Stomach smooth muscle (tissue), 2 donors: ENCODE results near the gene MPST.
A peak's percentile ranks its signal among the peaks of the same experiment; 100 is the strongest.

Source experiments
- H3K27ac ChIP-seq: one replicate; pipeline ENCODE4 v1.7.0; 2013; ENCODE audit warnings: mild to moderate bottlenecking, low read length, inconsistent platforms
- H3K27me3 ChIP-seq, 2 donors: one replicate each; pipeline ENCODE4 v1.7.0; 2013; ENCODE audit warnings: low read length in 2 of 2; ENCODE audit not compliant: insufficient read depth in 2 of 2, control insufficient read depth in 1 of 2
- H3K36me3 ChIP-seq, 2 donors: one replicate each; pipeline ENCODE4 v1.7.0; 2013; ENCODE audit warnings: low read length in 2 of 2; ENCODE audit not compliant: control insufficient read depth in 2 of 2, insufficient read depth in 2 of 2
- H3K4me1 ChIP-seq: one replicate; pipeline ENCODE4 v1.7.0; 2013; ENCODE audit warnings: low read length; ENCODE audit not compliant: control insufficient read depth, insufficient read depth
- H3K4me3 ChIP-seq, 2 donors: one replicate each; pipeline ENCODE4 v1.7.0; 2013; ENCODE audit warnings: low read length in 2 of 2
- H3K9ac ChIP-seq, 2 donors: one replicate each; pipeline ENCODE4 v1.7.0; 2013; ENCODE audit warnings: low read length in 2 of 2, mild to moderate bottlenecking in 1 of 2
- H3K9me3 ChIP-seq, 2 donors: one replicate each; pipeline ENCODE4 v1.7.0; 2013; ENCODE audit warnings: low read length in 2 of 2; ENCODE audit not compliant: control insufficient read depth in 2 of 2
- donor health status: healthy.
- donor health status: Pancreatic carcinoma.

Gene MPST

GRCh38 chr22:37049224-37049623, 29.7 kb downstream of the MPST start:
- no peak overlapping the region for H3K9ac ChIP-seq
- no peak overlapping the region for H3K4me3 ChIP-seq
- no peak overlapping the region for H3K27ac ChIP-seq
- peaks cover 0 to 2% of the 10 kb centered on the region in 2 donors for H3K36me3 ChIP-seq
- H3K4me1 ChIP-seq: peaks cover 9% of the 10 kb centered on the region
- no peaks in the 10 kb centered on the region for H3K27me3 ChIP-seq
- no peaks in the 10 kb centered on the region for H3K9me3 ChIP-seq

GRCh38 chr22:37050913-37051312, 31.4 kb downstream of the MPST start:
- no peak overlapping the region for H3K4me3 ChIP-seq
- H3K9ac ChIP-seq: no peak overlapping the region
- H3K36me3 ChIP-seq: peaks cover 7% of the 10 kb centered on the region in 2 donors
- no peaks in the 10 kb centered on the region for H3K9me3 ChIP-seq
- H3K4me1 ChIP-seq: peaks cover 9% of the 10 kb centered on the region
- H3K27ac ChIP-seq: no peak overlapping the region
- H3K27me3 ChIP-seq: no peaks in the 10 kb centered on the region

- Histone ChIP-seq H3K27ac (no peak within 1 kb of the TSS), H3K9ac (peak within 1 kb of the TSS; percentile 58 to 64), H3K4me3 (peak within 1 kb of the TSS; percentile 65 to 79)
These were observed 32.1 kb downstream of the MPST start, which contains the start of gene KCTD17 for GRCh38 chr22:37051391-37052385. Gene KCTD17, plus strand, starts transcription at chr22:37051742. Its CDS starts 19 bp downstream, at chr22:37051761.

GRCh38 chr22:37052386-37053309, 33.1 kb downstream of the MPST start:
- Histone ChIP-seq H3K27me3 (no peaks in the 10 kb centered on the region), H3K36me3 (peaks cover 19 to 21% of the 10 kb centered on the region in 2 donors), H3K9ac (peak overlapping the region; percentile 58 to 64), H3K9me3 (no peaks in the 10 kb centered on the region), H3K4me3 (peak overlapping the region; percentile 65 to 79), H3K27ac (no peak overlapping the region), H3K4me1 (peaks cover 9% of the 10 kb centered on the region)

More at GRCh38 chr22:37051391-37052385, 32.1 kb downstream of the MPST start, which contains the start of gene KCTD17:
- Histone ChIP-seq H3K36me3 (peaks cover 11 to 15% of the 10 kb centered on the region in 2 donors), H3K9me3 (no peaks in the 10 kb centered on the region), H3K27me3 (no peaks in the 10 kb centered on the region), H3K4me1 (peaks cover 9% of the 10 kb centered on the region)

GRCh38 chr22:37053310-37054055, 33.9 kb downstream of the MPST start:
- H3K27me3 ChIP-seq: no peaks in the 10 kb centered on the region
- peaks cover 20 to 24% of the 10 kb centered on the region in 2 donors for H3K36me3 ChIP-seq
- peaks cover 9% of the 10 kb centered on the region for H3K4me1 ChIP-seq
- no peaks in the 10 kb centered on the region for H3K9me3 ChIP-seq
- H3K9ac ChIP-seq: no peak overlapping the region
- H3K27ac ChIP-seq: no peak overlapping the region
- H3K4me3 ChIP-seq: no peak overlapping the region

- Histone ChIP-seq H3K27ac (no peak overlapping the region), H3K27me3 (no peaks in the 10 kb centered on the region), H3K9me3 (no peaks in the 10 kb centered on the region), H3K4me1 (peaks cover 9% of the 10 kb centered on the region), H3K9ac (no peak overlapping the region), H3K36me3 (peaks cover 20 to 24% of the 10 kb centered on the region in 2 donors), H3K4me3 (no peak overlapping the region)
These were observed 34.5 kb downstream of the MPST start for GRCh38 chr22:37054056-37054395.

- Histone ChIP-seq H3K9me3 (no peaks in the 10 kb centered on the region), H3K27ac (no peak overlapping the region), H3K36me3 (peaks cover 20 to 24% of the 10 kb centered on the region in 2 donors), H3K4me3 (no peak overlapping the region), H3K27me3 (no peaks in the 10 kb centered on the region), H3K4me1 (peaks cover 9% of the 10 kb centered on the region), H3K9ac (no peak overlapping the region)
These were observed 35.2 kb downstream of the MPST start for GRCh38 chr22:37054600-37055365.

GRCh38 chr22:37056246-37056645, 36.7 kb downstream of the MPST start:
- no peaks in the 10 kb centered on the region for H3K9me3 ChIP-seq
- peaks cover 20 to 24% of the 10 kb centered on the region in 2 donors for H3K36me3 ChIP-seq
- H3K27me3 ChIP-seq: no peaks in the 10 kb centered on the region
- no peak overlapping the region for H3K9ac ChIP-seq
- no peak overlapping the region for H3K27ac ChIP-seq
- H3K4me1 ChIP-seq: peaks cover 9% of the 10 kb centered on the region
- no peak overlapping the region for H3K4me3 ChIP-seq

- Histone ChIP-seq H3K4me1 (peaks cover 5% of the 10 kb centered on the region), H3K4me3 (no peak overlapping the region), H3K9me3 (no peaks in the 10 kb centered on the region), H3K36me3 (peaks cover 20 to 24% of the 10 kb centered on the region in 2 donors), H3K27ac (no peak overlapping the region), H3K27me3 (no peaks in the 10 kb centered on the region), H3K9ac (no peak overlapping the region)
These were observed 37.7 kb downstream of the MPST start for GRCh38 chr22:37057226-37057625.
